Endothelial cell of umbilical vein (primary cell): ENCODE data around the gene SEZ6L. TPM values are rescaled to one million over a fixed set of nuclear protein-coding genes. Genes with fewer than 3 reads are reported as not detected.

Source experiments
- BruUV-seq: library from RNA; stranded (reverse); fragments of 400-500 nt; replicated peaks from 2 replicates; lab custom pipeline; 2021; lab: Mats Ljungman, UMichigan
- CTCF ChIA-PET: fragments of 300-600, 350-600 bp; sonication (Branson Sonifier 250); formaldehyde crosslinking; loops from one replicate; lab custom pipeline; 2021; ENCODE audit warnings: antibody characterized with exemption, inconsistent platforms; lab: Charles Lee
- POLR2A ChIA-PET: fragments of 300-600, 350-600 bp; sonication (Branson Sonifier 250); formaldehyde crosslinking; loops from one replicate; lab custom pipeline; 2021; ENCODE audit warnings: antibody characterized with exemption, inconsistent platforms; lab: Charles Lee
- DNase-seq: peaks from one replicate; pipeline ENCODE4 v3.0.0-alpha.2; 2011; ENCODE audit warnings: low read depth, low spot score
- FAIRE-seq: peaks from 2 replicates; lab custom pipeline; 2011; peaks lifted over from hg19 to GRCh38; lab: Jason Lieb, UNC
- H2AFZ ChIP-seq: 2 replicates; pipeline ENCODE4 v1.6.0; 2012; ENCODE audit warnings: low read depth, low read length, control low read depth, inconsistent platforms
- H3K27ac ChIP-seq: 2 replicates; pipeline ENCODE4 v1.5.1; 2011; ENCODE audit warnings: low read depth, mild to moderate bottlenecking, control low read depth, low read length, moderate library complexity; ENCODE audit not compliant: insufficient read depth
- H3K27me3 ChIP-seq, 2 experiments: 2 replicates each; pipeline versions ENCODE4 v1.6.0 to v1.6.1; 2011; ENCODE audit warnings: low read length in 2 of 2, mixed read lengths in 1 of 2; ENCODE audit not compliant: control insufficient read depth in 2 of 2, insufficient read depth in 2 of 2
- H3K36me3 ChIP-seq, 2 experiments: 2 replicates in 1 of 2; 3 replicates in 1 of 2; pipeline ENCODE4 v1.5.1; 2011; ENCODE audit warnings: low read length in 2 of 2, mild to moderate bottlenecking in 1 of 2, moderate library complexity in 1 of 2; ENCODE audit not compliant: control insufficient read depth in 2 of 2, insufficient read depth in 2 of 2; ENCODE audit errors: extremely low read depth in 1 of 2
- H3K4me1 ChIP-seq: 3 replicates; pipeline ENCODE4 v1.5.1; 2011; ENCODE audit warnings: mild to moderate bottlenecking, low read length; ENCODE audit not compliant: control insufficient read depth, insufficient read depth; ENCODE audit errors: extremely low read depth
- H3K4me2 ChIP-seq: 2 replicates; pipeline ENCODE4 v1.6.1; 2011; ENCODE audit warnings: low read length, control low read depth, mixed read lengths; ENCODE audit not compliant: insufficient read depth
- H3K4me3 ChIP-seq, 3 experiments: fragments of 200-600 bp in 1 of 3; sonication (generic), shearing (Covaris generic) in 1 of 3; replicated peaks in 1 of 3; 2 replicates each; pipeline ENCODE4 v1.5.1; 2011 to 2016; ENCODE audit warnings: control low read depth in 3 of 3, low read length in 3 of 3, mild to moderate bottlenecking in 2 of 3, inconsistent platforms in 1 of 3, low read depth in 1 of 3, moderate library complexity in 1 of 3; ENCODE audit not compliant: insufficient read depth in 1 of 3
- H3K79me2 ChIP-seq: 2 replicates; pipeline ENCODE4 v1.6.0; 2012; ENCODE audit warnings: low read length, inconsistent platforms; ENCODE audit not compliant: control insufficient read depth, insufficient read depth
- H3K9ac ChIP-seq: replicated peaks from 2 replicates; pipeline ENCODE3; 2011; ENCODE audit warnings: low read length, control low read depth; ENCODE audit not compliant: insufficient read depth; ENCODE audit errors: extremely low read depth
- H3K9me1 ChIP-seq: replicated peaks from 3 replicates; pipeline ENCODE4 v1.6.0; 2011; ENCODE audit warnings: mild to moderate bottlenecking, low read length; ENCODE audit not compliant: control insufficient read depth, insufficient read depth; ENCODE audit errors: extremely low read depth
- H3K9me3 ChIP-seq: replicated peaks from 2 replicates; pipeline ENCODE4 v1.5.1; 2012; ENCODE audit warnings: low read length, inconsistent platforms; ENCODE audit not compliant: control insufficient read depth, insufficient read depth
- H4K20me1 ChIP-seq: replicated peaks from 2 replicates; pipeline ENCODE3; 2011; ENCODE audit warnings: mild to moderate bottlenecking, low read length; ENCODE audit not compliant: control insufficient read depth, insufficient read depth; ENCODE audit errors: extremely low read depth
- EZH2 ChIP-seq: IDR thresholded peaks from 2 replicates; pipeline ENCODE4 v1.6.1; 2012; ENCODE audit warnings: borderline replicate concordance, low read depth, mild to moderate bottlenecking, moderate library complexity, low read length, inconsistent platforms; ENCODE audit not compliant: severe bottlenecking
- FOS ChIP-seq: IDR thresholded peaks from 2 replicates; pipeline ENCODE4 v1.6.1; 2011; ENCODE audit warnings: mild to moderate bottlenecking, low read length, moderate library complexity, borderline replicate concordance; ENCODE audit not compliant: insufficient read depth
- GATA2 ChIP-seq: IDR thresholded peaks from 2 replicates; pipeline ENCODE4 v1.7.0; 2011; ENCODE audit warnings: low read depth, mild to moderate bottlenecking, moderate library complexity, mixed read lengths, low read length; ENCODE audit not compliant: insufficient read length, insufficient read depth
- JUN ChIP-seq: IDR thresholded peaks from 2 replicates; pipeline ENCODE4 v1.6.1; 2011; ENCODE audit warnings: borderline replicate concordance, low read depth; ENCODE audit not compliant: insufficient read length, insufficient read depth
- MAX ChIP-seq: IDR thresholded peaks from 2 replicates; pipeline ENCODE4 v1.6.1; 2011; ENCODE audit not compliant: insufficient read depth, insufficient read length
- MYC ChIP-seq: IDR thresholded peaks from one replicate; pipeline ENCODE4 v1.6.1; 2011; ENCODE audit warnings: mild to moderate bottlenecking, low read depth, low read length
- POLR2A ChIP-seq: IDR thresholded peaks from 2 replicates; pipeline ENCODE4 v1.6.1; 2012; ENCODE audit warnings: low read depth, mild to moderate bottlenecking, control low read depth, low read length
- POLR2AphosphoS5 ChIP-seq: IDR thresholded peaks from 2 replicates; pipeline ENCODE4 v1.6.1; 2012; ENCODE audit warnings: low read depth, mild to moderate bottlenecking, control low read depth, low read length, moderate library complexity; ENCODE audit not compliant: insufficient read depth
- dilution Hi-C: fragments of 300-500 bp; cut with MboI; formaldehyde crosslinking; loops from one replicate; pipeline ENCODE4 v1.15.0; 2019; ENCODE audit warnings: low sequenced_read_pairs; ENCODE audit not compliant: extremely low pct_ligation_motif_present
- intact Hi-C: fragments of 100-400 bp; cut with micrococcal nuclease; formaldehyde crosslinking; loops from one replicate; pipeline ENCODE4 v1.10.0; 2022
- polyA plus RNA-seq, 4 experiments: library from polyadenylated mRNA; depleted of rRNA in 3 of 4; stranded (reverse) in 3 of 4; unstranded in 1 of 4; fragments of >200 nt; gene quantifications; 2 replicates each; pipeline versions ENCODE4 v1.2.1 to v1.2.3, GENCODE V29; 2011 to 2012; ENCODE audit warnings: missing spikeins in 1 of 4
- total RNA-seq: library from RNA; stranded (reverse); gene quantifications from 2 replicates; pipeline ENCODE4 v1.2.3, GENCODE V29; 2021
- TF ChIP-seq, protein P1 (sequence below), 2 donors: IDR thresholded peaks; 1 replicate in 1 of 2; 2 replicates in 1 of 2; pipeline ENCODE4 v1.5.1; 2011; ENCODE audit warnings: low read length in 2 of 2, mild to moderate bottlenecking in 2 of 2, moderate library complexity in 2 of 2, control low read depth in 1 of 2, inconsistent platforms in 1 of 2, low read depth in 1 of 2; ENCODE audit not compliant: insufficient read depth in 1 of 2; ENCODE audit errors: extremely low read depth in 1 of 2

The SEZ6L gene
- total and polyA plus RNA-seq, 2 donors (not counting 3 experiments of a cell fraction or from before 2014, with no cell fraction given) = not detected

DNA sequence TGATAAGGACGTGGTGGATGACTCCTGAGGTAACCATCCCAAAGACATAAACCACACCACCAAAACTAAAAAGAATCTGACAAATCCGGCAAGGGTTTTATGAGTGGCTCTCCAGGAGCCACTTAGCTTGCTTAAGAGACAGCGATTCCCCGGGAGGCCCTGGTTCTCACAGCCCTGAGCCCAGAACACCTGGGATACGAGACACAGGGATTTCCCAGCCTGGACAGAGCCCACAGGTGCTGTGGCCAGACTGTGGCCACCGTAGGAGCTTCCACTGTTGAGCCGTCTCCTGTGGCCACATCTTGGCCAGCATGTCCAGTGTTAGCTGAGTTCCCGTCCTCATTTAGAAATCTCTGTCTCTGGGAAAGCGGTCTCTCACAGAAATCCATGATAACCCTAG, 188.6 kb downstream of the SEZ6L start:
- no peak for FAIRE-seq
- DNase-seq = no peak
- H3K27me3 ChIP-seq = peaks cover 0 to 5% of the 10 kb centered on the region in 2 experiments
- no TSS peak for BruUV-seq
- H2AFZ ChIP-seq = no peak overlapping the region
- TF ChIP-seq JUN = no peak
- no peak for TF ChIP-seq FOS
- TF ChIP-seq EZH2 = no peak
- TF ChIP-seq GATA2 = no peak
- TF ChIP-seq POLR2A = no peak
- no peak for TF ChIP-seq POLR2AphosphoS5
- no peak for TF ChIP-seq MAX
- TF ChIP-seq, protein P1, sequence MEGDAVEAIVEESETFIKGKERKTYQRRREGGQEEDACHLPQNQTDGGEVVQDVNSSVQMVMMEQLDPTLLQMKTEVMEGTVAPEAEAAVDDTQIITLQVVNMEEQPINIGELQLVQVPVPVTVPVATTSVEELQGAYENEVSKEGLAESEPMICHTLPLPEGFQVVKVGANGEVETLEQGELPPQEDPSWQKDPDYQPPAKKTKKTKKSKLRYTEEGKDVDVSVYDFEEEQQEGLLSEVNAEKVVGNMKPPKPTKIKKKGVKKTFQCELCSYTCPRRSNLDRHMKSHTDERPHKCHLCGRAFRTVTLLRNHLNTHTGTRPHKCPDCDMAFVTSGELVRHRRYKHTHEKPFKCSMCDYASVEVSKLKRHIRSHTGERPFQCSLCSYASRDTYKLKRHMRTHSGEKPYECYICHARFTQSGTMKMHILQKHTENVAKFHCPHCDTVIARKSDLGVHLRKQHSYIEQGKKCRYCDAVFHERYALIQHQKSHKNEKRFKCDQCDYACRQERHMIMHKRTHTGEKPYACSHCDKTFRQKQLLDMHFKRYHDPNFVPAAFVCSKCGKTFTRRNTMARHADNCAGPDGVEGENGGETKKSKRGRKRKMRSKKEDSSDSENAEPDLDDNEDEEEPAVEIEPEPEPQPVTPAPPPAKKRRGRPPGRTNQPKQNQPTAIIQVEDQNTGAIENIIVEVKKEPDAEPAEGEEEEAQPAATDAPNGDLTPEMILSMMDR (IDR thresholded peaks at IDR 0.05; ENCODE audit: extremely low read depth in 1 of 2, insufficient read depth in 1 of 2, low read depth in 1 of 2, low read length in 2 of 2) = no peak
- TF ChIP-seq MYC = no peak
- intact Hi-C loops = no loop called here
- no peak overlapping the region for H3K4me3 ChIP-seq
- H4K20me1 ChIP-seq = no peaks in the 10 kb centered on the region
- ChIA-PET CTCF (interaction anchor here (1.2 to 2.1 kb wide), 3 partner anchors 9 to 585 kb away, joined by 3 to 10 read pairs (median 3); no protein-coding TSS in a partner anchor), POLR2A (no interaction called here)
- H3K9ac ChIP-seq = no peak overlapping the region
- dilution Hi-C loops = no loop called here
- no peak overlapping the region for H3K4me2 ChIP-seq
- no peaks in the 10 kb centered on the region for H3K4me1 ChIP-seq
- H3K27ac ChIP-seq = no peak overlapping the region
- no peaks in the 10 kb centered on the region for H3K9me1 ChIP-seq
- no peaks in the 10 kb centered on the region for H3K36me3 ChIP-seq
- no peaks in the 10 kb centered on the region for H3K79me2 ChIP-seq
- H3K9me3 ChIP-seq = no peaks in the 10 kb centered on the region
